Esophagus (tissue), 2 donors: ENCODE results near the gene KCNJ2. TPM values are rescaled to one million over a fixed set of nuclear protein-coding genes. Genes with fewer than 3 reads are reported as not detected.
A peak's percentile ranks its signal among the peaks of the same experiment; 100 is the strongest.

Experiments used
- H3K27ac ChIP-seq, 2 donors: one replicate each; pipeline ENCODE4 v1.5.1; 2013; ENCODE audit warnings: low read depth in 2 of 2, mild to moderate bottlenecking in 2 of 2, inconsistent platforms in 1 of 2, low read length in 1 of 2, moderate library complexity in 1 of 2
- H3K27me3 ChIP-seq, 2 donors: one replicate each; pipeline ENCODE4 v1.6.1; 2013; ENCODE audit warnings: low read length in 2 of 2, control low read depth in 1 of 2, mild to moderate bottlenecking in 1 of 2; ENCODE audit not compliant: insufficient read depth in 2 of 2, control insufficient read depth in 1 of 2
- H3K36me3 ChIP-seq, 2 donors: one replicate each; pipeline ENCODE4 v1.6.1; 2013; ENCODE audit warnings: low read length in 1 of 2; ENCODE audit not compliant: control insufficient read depth in 2 of 2, insufficient read depth in 2 of 2
- H3K4me1 ChIP-seq, 2 donors: one replicate each; pipeline ENCODE4 v1.6.1; 2013; ENCODE audit warnings: low read length in 1 of 2; ENCODE audit not compliant: control insufficient read depth in 2 of 2, insufficient read depth in 2 of 2
- H3K4me3 ChIP-seq, 2 donors: one replicate each; pipeline ENCODE4 v1.5.1; 2013; ENCODE audit warnings: low read length in 2 of 2, mild to moderate bottlenecking in 2 of 2, low read depth in 1 of 2, moderate library complexity in 1 of 2
- H3K9me3 ChIP-seq, 2 donors: one replicate each; pipeline ENCODE4 v1.6.1; 2013; ENCODE audit warnings: mild to moderate bottlenecking in 2 of 2, low read depth in 1 of 2, low read length in 1 of 2, moderate library complexity in 1 of 2; ENCODE audit not compliant: control insufficient read depth in 2 of 2, insufficient read depth in 1 of 2
- WGBS, 2 donors: extraction: QIAGEN DNeasy Blood & Tissue Kit; methylation state at CpG; one replicate each; pipeline ENCODE4 v1.1.7; 2013; 5-methylcytosine and 5-hydroxymethylcytosine counted together
- polyA plus RNA-seq, 2 donors: library from polyadenylated mRNA; stranded (reverse); fragments of 200-250 nt; gene quantifications; one replicate each; pipeline ENCODE4 v1.2.3, GENCODE V29; 2013
- donor health status: healthy with polysubstance abuse.
- donor health status: Bipolar disorder and iron deficiency.

Gene KCNJ2
- polyA plus RNA-seq, 2 donors = 1.9 to 3.1 TPM

DNA sequence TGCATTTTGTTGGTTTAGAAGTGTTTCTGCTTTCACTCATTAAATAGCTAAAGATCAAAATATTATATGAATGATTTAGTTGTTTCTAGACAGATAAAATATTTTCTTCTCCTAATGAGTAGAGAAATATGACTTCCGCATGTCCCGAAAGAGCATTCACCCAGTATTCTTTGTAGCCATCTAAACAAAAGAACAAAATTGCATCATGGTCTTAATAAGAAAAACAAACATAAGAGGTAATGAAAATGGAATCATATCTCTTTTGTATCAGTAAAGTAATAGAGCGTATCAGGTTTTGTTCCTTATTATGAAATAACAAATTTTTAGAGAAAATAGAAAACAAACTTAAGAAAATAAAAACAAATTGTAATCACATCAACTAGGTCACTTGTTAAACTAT, 16.1 kb upstream of the KCNJ2 start:
- H3K4me3 ChIP-seq = no peak overlapping the region
- H3K36me3 ChIP-seq = no peaks in the 10 kb centered on the region
- no peaks in the 10 kb centered on the region for H3K27me3 ChIP-seq
- no peaks in the 10 kb centered on the region for H3K4me1 ChIP-seq
- no peak overlapping the region for H3K27ac ChIP-seq
- no peaks in the 10 kb centered on the region for H3K9me3 ChIP-seq
- 92 to 93% methylated on average over 3 of the region's 3 CpGs for WGBS, 2 donors

DNA sequence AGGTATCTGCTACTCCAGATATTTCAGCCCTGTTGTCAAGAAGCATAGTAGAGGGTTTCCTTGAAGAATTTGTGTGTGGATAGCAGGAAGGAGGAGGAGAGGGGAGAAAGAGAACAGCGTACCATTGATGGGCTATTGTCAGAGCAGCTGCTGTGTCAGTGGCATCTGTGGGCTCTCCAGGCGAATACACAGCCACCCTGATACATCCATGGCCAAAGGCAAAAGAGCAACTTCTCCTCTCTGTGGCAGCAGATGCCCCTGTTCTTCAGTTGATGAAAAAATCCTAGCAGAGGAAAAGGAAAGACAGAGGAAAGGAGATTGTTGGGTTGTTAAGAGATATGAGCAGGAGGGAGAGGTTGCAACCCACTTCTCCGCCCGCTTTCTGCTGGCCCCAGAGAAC, 12.2 kb upstream of the KCNJ2 start:
- no peaks in the 10 kb centered on the region for H3K9me3 ChIP-seq
- 79 to 90% methylated on average over 4 of the region's 4 CpGs for WGBS, 2 donors
- no peak overlapping the region for H3K4me3 ChIP-seq
- no peak overlapping the region for H3K27ac ChIP-seq
- no peaks in the 10 kb centered on the region for H3K4me1 ChIP-seq
- H3K27me3 ChIP-seq = no peaks in the 10 kb centered on the region
- H3K36me3 ChIP-seq = no peaks in the 10 kb centered on the region

DNA sequence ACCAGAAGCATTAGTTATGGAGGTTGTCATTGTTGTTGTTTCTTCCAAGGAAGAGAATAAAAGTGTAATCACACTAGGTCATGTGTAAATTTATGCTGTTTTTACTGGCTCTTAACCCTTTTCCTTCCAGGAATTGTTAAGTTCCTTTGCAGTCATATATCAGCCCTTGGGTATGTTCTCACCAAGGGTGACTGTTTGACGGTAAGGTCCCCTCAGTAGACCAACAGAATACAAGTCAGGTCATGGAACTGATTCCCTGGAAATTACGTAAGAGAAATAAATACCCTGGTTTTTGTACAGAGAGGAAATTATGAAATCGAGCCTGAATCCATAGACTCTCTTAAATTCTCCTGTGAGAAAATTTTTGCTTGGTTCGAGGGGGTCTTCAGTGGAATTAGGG, 11.2 kb upstream of the KCNJ2 start:
- no peaks in the 10 kb centered on the region for H3K9me3 ChIP-seq
- H3K36me3 ChIP-seq = no peaks in the 10 kb centered on the region
- no peak overlapping the region for H3K4me3 ChIP-seq
- H3K27me3 ChIP-seq = no peaks in the 10 kb centered on the region
- H3K4me1 ChIP-seq = no peaks in the 10 kb centered on the region
- WGBS, 2 donors = 74% methylated on average over 4 of the region's 4 CpGs
- H3K27ac ChIP-seq = no peak overlapping the region

DNA sequence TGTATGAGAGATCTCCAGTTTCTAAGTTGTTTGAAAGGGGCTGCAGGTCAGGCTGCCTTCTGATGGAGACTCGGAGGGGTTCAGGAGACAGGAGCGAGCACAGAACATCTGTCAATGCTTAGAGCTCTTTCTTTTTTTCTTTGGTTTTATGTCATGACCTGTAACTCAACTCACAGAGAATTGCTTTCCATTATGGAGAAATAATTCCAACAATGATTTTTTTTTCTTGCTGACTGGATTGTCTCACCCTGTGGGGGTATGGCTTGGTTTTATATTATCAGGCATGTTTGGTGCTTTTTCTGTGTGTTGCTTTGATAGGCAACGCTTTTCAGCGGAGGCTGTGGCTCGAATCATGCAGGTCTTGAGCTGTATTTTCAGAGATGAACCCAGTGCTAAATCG, 10.7 kb upstream of the KCNJ2 start:
- Histone ChIP-seq H3K4me1 (no peaks in the 10 kb centered on the region), H3K4me3 (no peak overlapping the region), H3K27ac (no peak overlapping the region), H3K9me3 (no peaks in the 10 kb centered on the region), H3K27me3 (no peaks in the 10 kb centered on the region), H3K36me3 (no peaks in the 10 kb centered on the region)
- WGBS, 2 donors = 85 to 88% methylated on average over 6 of the region's 6 CpGs

DNA sequence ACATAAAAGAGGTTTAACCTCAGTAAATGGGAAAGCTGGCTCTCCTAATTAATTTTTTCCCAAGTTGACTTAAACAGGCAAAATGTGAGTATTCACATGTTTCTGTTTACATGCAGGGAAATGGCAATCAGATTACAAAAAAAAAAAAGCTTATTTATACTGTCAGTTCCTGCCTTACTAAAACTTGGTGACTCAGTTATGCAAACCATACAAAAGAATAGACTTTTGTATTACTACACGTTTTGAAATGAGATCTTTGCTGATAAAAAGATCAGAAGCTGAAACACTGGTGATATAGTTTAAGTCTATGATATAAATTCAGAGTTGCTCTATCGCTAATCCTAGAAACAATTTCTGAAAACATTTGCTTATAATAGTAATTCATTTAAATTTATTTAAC, 9.4 kb upstream of the KCNJ2 start:
- Histone ChIP-seq H3K4me3 (no peak overlapping the region), H3K36me3 (no peaks in the 10 kb centered on the region), H3K27me3 (no peaks in the 10 kb centered on the region), H3K27ac (no peak overlapping the region), H3K9me3 (no peaks in the 10 kb centered on the region), H3K4me1 (no peaks in the 10 kb centered on the region)
- WGBS, 2 donors = 46 to 50% methylated on average over 2 of the region's 2 CpGs

DNA sequence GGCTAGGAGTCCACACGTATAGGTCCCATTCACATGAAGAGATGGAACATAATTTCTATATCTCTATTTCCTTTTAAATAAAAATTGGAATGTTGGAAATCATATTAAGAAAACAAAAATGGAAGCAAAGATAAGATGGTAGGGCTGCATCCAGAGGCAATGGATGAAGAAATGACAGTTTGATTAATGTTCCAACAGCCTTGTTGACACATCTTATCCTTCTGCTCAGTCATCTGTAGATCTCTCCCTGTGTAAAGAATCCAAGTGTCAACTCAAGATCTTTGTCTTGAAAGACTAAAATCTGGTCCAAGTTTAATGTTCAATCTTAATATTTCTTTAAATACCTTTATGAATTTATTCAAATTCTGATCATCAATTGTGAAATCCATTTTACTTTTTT, 7.8 kb upstream of the KCNJ2 start:
- no peak overlapping the region for H3K4me3 ChIP-seq
- H3K27me3 ChIP-seq = no peaks in the 10 kb centered on the region
- H3K27ac ChIP-seq = no peak overlapping the region
- no peaks in the 10 kb centered on the region for H3K36me3 ChIP-seq
- no peaks in the 10 kb centered on the region for H3K4me1 ChIP-seq
- 79 to 84% methylated on average over 1 of the region's 1 CpG for WGBS, 2 donors
- H3K9me3 ChIP-seq = no peaks in the 10 kb centered on the region

DNA sequence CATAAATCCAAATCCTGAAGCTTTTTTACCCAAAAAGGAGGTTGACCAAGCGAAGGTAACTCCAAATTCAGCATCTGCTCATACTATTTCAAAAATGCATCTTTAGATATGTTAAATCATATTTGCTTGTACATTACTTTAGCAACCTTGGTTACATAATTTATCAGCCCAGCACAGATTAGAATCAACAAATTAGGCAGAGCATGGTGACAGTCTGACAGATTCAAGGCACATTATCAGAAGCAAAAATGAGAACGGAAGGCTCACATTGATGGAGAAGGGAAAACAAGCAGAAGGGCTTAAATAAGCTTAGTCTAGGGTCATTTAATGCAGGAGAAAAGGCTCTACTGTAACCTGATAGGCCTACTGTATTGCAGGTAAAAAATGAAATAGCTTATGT, 3.9 kb upstream of the KCNJ2 start:
- Histone ChIP-seq H3K27ac (no peak overlapping the region), H3K4me1 (peaks cover 0 to 2% of the 10 kb centered on the region in 2 donors), H3K36me3 (no peaks in the 10 kb centered on the region), H3K27me3 (no peaks in the 10 kb centered on the region), H3K4me3 (no peak overlapping the region), H3K9me3 (no peaks in the 10 kb centered on the region)
- WGBS, 2 donors = 78% methylated on average over 2 of the region's 2 CpGs

DNA sequence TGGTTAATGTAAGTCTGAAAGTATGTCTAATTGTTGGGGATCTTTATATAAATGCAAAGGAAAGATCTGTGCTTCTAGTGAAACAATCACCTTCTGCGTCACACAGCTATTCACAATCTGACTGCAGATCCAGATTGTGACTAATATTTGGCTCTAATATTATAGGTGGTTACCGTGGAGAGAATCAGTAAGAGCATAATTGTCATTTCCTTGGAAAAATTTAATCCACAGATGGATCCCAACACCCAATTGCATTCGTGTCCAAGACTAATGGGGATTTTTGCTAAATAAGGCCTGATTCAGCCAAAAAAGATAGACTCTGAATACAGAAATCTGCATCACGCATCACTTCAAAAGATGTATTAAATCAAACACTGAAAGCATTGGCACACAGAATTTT, 2.7 kb upstream of the KCNJ2 start:
- 59 to 68% methylated on average over 4 of the region's 4 CpGs for WGBS, 2 donors

DNA sequence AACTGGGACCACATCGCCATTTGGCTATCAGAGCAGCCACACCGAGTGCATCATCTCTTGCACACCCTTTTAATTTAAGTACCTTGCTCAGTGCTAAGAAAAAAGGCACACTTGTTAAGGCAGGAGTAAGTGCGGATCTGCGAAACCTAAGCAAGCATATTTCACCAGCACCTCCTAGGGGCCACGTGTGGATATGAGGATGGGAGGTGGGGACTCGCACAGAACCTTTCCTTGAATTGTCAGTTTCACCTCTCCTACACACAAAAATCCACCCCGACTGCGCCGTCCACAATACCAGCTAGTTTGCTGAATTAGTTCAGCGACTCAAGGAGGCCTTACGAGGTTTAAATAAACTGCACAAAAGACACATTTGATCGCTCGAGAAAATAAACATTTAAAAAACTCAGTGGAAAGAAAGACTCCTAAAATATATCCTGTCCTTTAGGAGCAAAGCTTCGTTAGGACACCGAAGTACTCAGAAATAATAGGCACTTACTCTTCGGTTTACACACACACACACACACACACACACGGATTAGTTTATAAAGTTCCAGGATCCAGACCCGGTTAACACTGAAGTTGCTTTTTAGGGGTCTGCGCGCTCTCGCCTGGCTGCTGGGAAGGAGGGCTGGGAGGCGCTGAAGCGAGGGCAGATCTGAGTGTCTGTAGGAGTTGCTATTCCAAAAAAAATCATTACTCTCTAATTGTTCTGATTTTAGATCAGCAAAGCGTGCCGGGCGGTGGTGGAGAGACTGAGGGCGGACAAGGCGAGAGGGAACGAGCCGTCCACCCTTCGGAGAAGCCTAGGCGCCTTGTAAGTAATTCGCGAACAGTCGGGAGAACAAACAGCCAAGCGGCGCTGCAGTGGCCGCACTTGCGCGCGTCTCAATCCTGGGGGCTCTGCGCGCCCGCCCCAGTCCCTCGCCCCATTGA, 1.0 kb upstream of the KCNJ2 start:
- Histone ChIP-seq H3K9me3 (no peaks in the 10 kb centered on the region), H3K36me3 (no peaks in the 10 kb centered on the region), H3K27me3 (no peaks in the 10 kb centered on the region), H3K4me1 (peaks cover 0 to 2% of the 10 kb centered on the region in 2 donors), H3K27ac (peak overlapping the region; percentile 70 to 80), H3K4me3 (peak overlapping the region; percentile 60 to 78)
- 3% methylated on average over 45 of the region's 45 CpGs for WGBS, 2 donors

More for the DNA sequence above, 2.7 kb upstream of the KCNJ2 start:
- peaks cover 0 to 2% of the 10 kb centered on the region in 2 donors for H3K4me1 ChIP-seq
- H3K27ac ChIP-seq = no peak overlapping the region
- H3K36me3 ChIP-seq = no peaks in the 10 kb centered on the region
- H3K4me3 ChIP-seq = no peak overlapping the region
- no peaks in the 10 kb centered on the region for H3K27me3 ChIP-seq
- no peaks in the 10 kb centered on the region for H3K9me3 ChIP-seq
